Parathyroid adenoma (tissue), 2 donors: ENCODE results near the gene MGAT5B.

ENCODE experiments used
- H2AFZ ChIP-seq: fragments of 300-600 bp; sonication (generic); one replicate; pipeline ENCODE4 v1.7.0; 2017; ENCODE audit warnings: antibody characterized with exemption, mild to moderate bottlenecking
- H3K27ac ChIP-seq: fragments of 300-600 bp; sonication (generic); one replicate; pipeline ENCODE4 v1.7.0; 2017
- H3K27me3 ChIP-seq: fragments of 300-600 bp; sonication (generic); one replicate; pipeline ENCODE4 v1.7.0; 2017; ENCODE audit warnings: low read length; ENCODE audit not compliant: control insufficient read depth, insufficient read depth
- H3K36me3 ChIP-seq: fragments of 300-600 bp; sonication (generic); one replicate; pipeline ENCODE4 v1.7.0; 2017; ENCODE audit warnings: low read length; ENCODE audit not compliant: control insufficient read depth, insufficient read depth
- H3K4me1 ChIP-seq: fragments of 300-600 bp; sonication (generic); one replicate; pipeline ENCODE4 v1.7.0; 2017; ENCODE audit warnings: control low read depth
- H3K4me2 ChIP-seq: fragments of 300-600 bp; sonication (generic); one replicate; pipeline ENCODE4 v1.7.0; 2017; ENCODE audit warnings: low read length
- H3K4me3 ChIP-seq: fragments of 300-600 bp; sonication (generic); one replicate; pipeline ENCODE4 v1.7.0; 2017; ENCODE audit warnings: low read depth, low read length
- H3K79me2 ChIP-seq: fragments of 300-600 bp; sonication (generic); one replicate; pipeline ENCODE4 v1.7.0; 2017; ENCODE audit warnings: control low read depth
- H3K9ac ChIP-seq: fragments of 300-600 bp; sonication (generic); one replicate; pipeline ENCODE4 v1.7.0; 2017; ENCODE audit warnings: mild to moderate bottlenecking
- H3K9me3 ChIP-seq: fragments of 300-600 bp; sonication (generic); one replicate; pipeline ENCODE4 v1.7.0; 2017; ENCODE audit warnings: low read length; ENCODE audit not compliant: control insufficient read depth
- CTCF ChIP-seq: fragments of 300-600 bp; sonication (generic); IDR thresholded peaks from one replicate; pipeline ENCODE4 v1.7.0; 2017; ENCODE audit warnings: antibody characterized with exemption, mild to moderate bottlenecking
- donor health status: primary hyperparathyroidism.

MGAT5B gene

GRCh38 chr17:76901542-76902197 is 33.5 kb downstream of the MGAT5B start:
- Histone ChIP-seq H2AFZ (no peak overlapping the region), H3K4me3 (no peak overlapping the region), H3K9me3 (no peaks in the 10 kb centered on the region), H3K79me2 (no peaks in the 10 kb centered on the region), H3K36me3 (no peaks in the 10 kb centered on the region), H3K27ac (no peak overlapping the region), H3K27me3 (no peaks in the 10 kb centered on the region), H3K4me1 (no peaks in the 10 kb centered on the region), H3K9ac (no peak overlapping the region), H3K4me2 (no peak overlapping the region)
- TF ChIP-seq CTCF = no peak

- no peak for TF ChIP-seq CTCF
- H3K27me3 ChIP-seq = no peaks in the 10 kb centered on the region
- H3K36me3 ChIP-seq = no peaks in the 10 kb centered on the region
- no peaks in the 10 kb centered on the region for H3K79me2 ChIP-seq
- no peak overlapping the region for H3K27ac ChIP-seq
- no peaks in the 10 kb centered on the region for H3K9me3 ChIP-seq
- H3K9ac ChIP-seq = no peak overlapping the region
- H3K4me3 ChIP-seq = no peak overlapping the region
- no peak overlapping the region for H2AFZ ChIP-seq
- no peak overlapping the region for H3K4me2 ChIP-seq
- no peaks in the 10 kb centered on the region for H3K4me1 ChIP-seq
Measured at GRCh38 chr17:76902476-76902875, 34.3 kb downstream of the MGAT5B start.

GRCh38 chr17:76903631-76904030 is 35.4 kb downstream of the MGAT5B start:
- no peaks in the 10 kb centered on the region for H3K9me3 ChIP-seq
- H3K27me3 ChIP-seq = no peaks in the 10 kb centered on the region
- no peak overlapping the region for H3K4me3 ChIP-seq
- no peak overlapping the region for H2AFZ ChIP-seq
- no peak overlapping the region for H3K27ac ChIP-seq
- no peaks in the 10 kb centered on the region for H3K36me3 ChIP-seq
- no peak overlapping the region for H3K4me2 ChIP-seq
- H3K79me2 ChIP-seq = no peaks in the 10 kb centered on the region
- no peaks in the 10 kb centered on the region for H3K4me1 ChIP-seq
- H3K9ac ChIP-seq = no peak overlapping the region
- TF ChIP-seq CTCF = no peak

- H3K27me3 ChIP-seq = no peaks in the 10 kb centered on the region
- H3K9me3 ChIP-seq = no peaks in the 10 kb centered on the region
- no peak overlapping the region for H3K4me3 ChIP-seq
- H2AFZ ChIP-seq = no peak overlapping the region
- no peaks in the 10 kb centered on the region for H3K79me2 ChIP-seq
- no peaks in the 10 kb centered on the region for H3K4me1 ChIP-seq
- TF ChIP-seq CTCF = no peak
- H3K9ac ChIP-seq = no peak overlapping the region
- no peak overlapping the region for H3K4me2 ChIP-seq
- no peaks in the 10 kb centered on the region for H3K36me3 ChIP-seq
- H3K27ac ChIP-seq = no peak overlapping the region
Measured at GRCh38 chr17:76904116-76904515, 35.9 kb downstream of the MGAT5B start.

GRCh38 chr17:76905036-76905435 is 36.8 kb downstream of the MGAT5B start:
- Histone ChIP-seq H3K27ac (no peak overlapping the region), H3K4me3 (no peak overlapping the region), H3K79me2 (no peaks in the 10 kb centered on the region), H3K27me3 (no peaks in the 10 kb centered on the region), H3K9ac (no peak overlapping the region), H2AFZ (no peak overlapping the region), H3K9me3 (no peaks in the 10 kb centered on the region), H3K4me1 (no peaks in the 10 kb centered on the region), H3K36me3 (no peaks in the 10 kb centered on the region), H3K4me2 (no peak overlapping the region)
- no peak for TF ChIP-seq CTCF
